Measurements from ENCODE around the gene VPS52.

Gene VPS52

GRCh38 chr6:33276864-33277662, 5.4 kb upstream of the VPS52 start, which contains the start of gene B3GALT4:
TSS of gene B3GALT4 (plus strand) at chr6:33277123. CDS start at chr6:33277420, 297 bp downstream.
- Histone ChIP-seq H3K4me1 (ENCODE audit: control insufficient read depth, insufficient read depth, low read length) (peaks cover 31% of the 10 kb centered on the region), H3K9me3 (ENCODE audit: control insufficient read depth, insufficient read depth, low read depth, low read length) (no peaks in the 10 kb centered on the region), H3K4me3 (ENCODE audit: low read depth, low read length) (peak within 1 kb of the TSS; percentile 56), H3K36me3 (ENCODE audit: control insufficient read depth in 2 of 2, insufficient read depth in 1 of 2, low read length in 2 of 2) (peaks cover 23 to 87% of the 10 kb centered on the region in 2 experiments), H3K27ac (ENCODE audit: extremely low read depth, low read depth, low read length) (peak within 1 kb of the TSS; percentile 79)
- ChIA-PET CTCF (interaction anchor here (0.6 to 2.5 kb wide), 26 partner anchors 8 to 355 kb away, joined by 3 to 22 read pairs (median 4); partner anchors contain the start of genes CUTA, PFDN6, WDR46 and ZBTB22), POLR2A (interaction anchor here (0.6 to 6.5 kb wide), 30 partner anchors 13 to 305 kb away, joined by 3 to 92 read pairs (median 4); partner anchors contain the start of genes BAK1, CUTA, PFDN6 and RGL2)
- TF ChIP-seq ZNF555 (tag by site-specific recombination; conservative IDR thresholded peaks at IDR 0.05), result no peak
- peak; percentile 53; the same call in 1 of the 2 replicates for TF ChIP-seq ZNF837 (tag by site-specific recombination; IDR thresholded peaks at IDR 0.05)
- peak; percentile 74 for TF ChIP-seq ZNF223 (tag by site-specific recombination; IDR thresholded peaks at IDR 0.05)
- TF ChIP-seq ZNF629 (tag by site-specific recombination; IDR thresholded peaks at IDR 0.05), result peak; percentile 68
- TF ChIP-seq ZNF341 (tag by site-specific recombination; IDR thresholded peaks at IDR 0.05; ENCODE audit: low read depth), result peak; percentile 97
- peak; percentile 33; the same call in 1 of the 2 replicates for TF ChIP-seq ZNF513 (tag by site-specific recombination; IDR thresholded peaks at IDR 0.05)
- TF ChIP-seq ZSCAN18 (tag by site-specific recombination; IDR thresholded peaks at IDR 0.05), result no peak
- TF ChIP-seq, protein P1, sequence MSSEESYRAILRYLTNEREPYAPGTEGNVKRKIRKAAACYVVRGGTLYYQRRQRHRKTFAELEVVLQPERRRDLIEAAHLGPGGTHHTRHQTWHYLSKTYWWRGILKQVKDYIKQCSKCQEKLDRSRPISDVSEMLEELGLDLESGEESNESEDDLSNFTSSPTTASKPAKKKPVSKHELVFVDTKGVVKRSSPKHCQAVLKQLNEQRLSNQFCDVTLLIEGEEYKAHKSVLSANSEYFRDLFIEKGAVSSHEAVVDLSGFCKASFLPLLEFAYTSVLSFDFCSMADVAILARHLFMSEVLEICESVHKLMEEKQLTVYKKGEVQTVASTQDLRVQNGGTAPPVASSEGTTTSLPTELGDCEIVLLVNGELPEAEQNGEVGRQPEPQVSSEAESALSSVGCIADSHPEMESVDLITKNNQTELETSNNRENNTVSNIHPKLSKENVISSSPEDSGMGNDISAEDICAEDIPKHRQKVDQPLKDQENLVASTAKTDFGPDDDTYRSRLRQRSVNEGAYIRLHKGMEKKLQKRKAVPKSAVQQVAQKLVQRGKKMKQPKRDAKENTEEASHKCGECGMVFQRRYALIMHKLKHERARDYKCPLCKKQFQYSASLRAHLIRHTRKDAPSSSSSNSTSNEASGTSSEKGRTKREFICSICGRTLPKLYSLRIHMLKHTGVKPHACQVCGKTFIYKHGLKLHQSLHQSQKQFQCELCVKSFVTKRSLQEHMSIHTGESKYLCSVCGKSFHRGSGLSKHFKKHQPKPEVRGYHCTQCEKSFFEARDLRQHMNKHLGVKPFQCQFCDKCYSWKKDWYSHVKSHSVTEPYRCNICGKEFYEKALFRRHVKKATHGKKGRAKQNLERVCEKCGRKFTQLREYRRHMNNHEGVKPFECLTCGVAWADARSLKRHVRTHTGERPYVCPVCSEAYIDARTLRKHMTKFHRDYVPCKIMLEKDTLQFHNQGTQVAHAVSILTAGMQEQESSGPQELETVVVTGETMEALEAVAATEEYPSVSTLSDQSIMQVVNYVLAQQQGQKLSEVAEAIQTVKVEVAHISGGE (tag by site-specific recombination; conservative IDR thresholded peaks at IDR 0.05; ENCODE audit: low read depth), result peak; percentile 87
- peak; percentile 41 for TF ChIP-seq ZNF335 (tag by site-specific recombination; conservative IDR thresholded peaks at IDR 0.05)
- peak; percentile 89; the same call in 1 of the 2 replicates for TF ChIP-seq GLIS2 (tag by site-specific recombination; IDR thresholded peaks at IDR 0.05)
- TF ChIP-seq ZXDB (tag by site-specific recombination; IDR thresholded peaks at IDR 0.05), result peak; percentile 64
- TF ChIP-seq ZNF133 (tag by site-specific recombination; IDR thresholded peaks at IDR 0.05), result no peak
- TF ChIP-seq, protein P2, sequence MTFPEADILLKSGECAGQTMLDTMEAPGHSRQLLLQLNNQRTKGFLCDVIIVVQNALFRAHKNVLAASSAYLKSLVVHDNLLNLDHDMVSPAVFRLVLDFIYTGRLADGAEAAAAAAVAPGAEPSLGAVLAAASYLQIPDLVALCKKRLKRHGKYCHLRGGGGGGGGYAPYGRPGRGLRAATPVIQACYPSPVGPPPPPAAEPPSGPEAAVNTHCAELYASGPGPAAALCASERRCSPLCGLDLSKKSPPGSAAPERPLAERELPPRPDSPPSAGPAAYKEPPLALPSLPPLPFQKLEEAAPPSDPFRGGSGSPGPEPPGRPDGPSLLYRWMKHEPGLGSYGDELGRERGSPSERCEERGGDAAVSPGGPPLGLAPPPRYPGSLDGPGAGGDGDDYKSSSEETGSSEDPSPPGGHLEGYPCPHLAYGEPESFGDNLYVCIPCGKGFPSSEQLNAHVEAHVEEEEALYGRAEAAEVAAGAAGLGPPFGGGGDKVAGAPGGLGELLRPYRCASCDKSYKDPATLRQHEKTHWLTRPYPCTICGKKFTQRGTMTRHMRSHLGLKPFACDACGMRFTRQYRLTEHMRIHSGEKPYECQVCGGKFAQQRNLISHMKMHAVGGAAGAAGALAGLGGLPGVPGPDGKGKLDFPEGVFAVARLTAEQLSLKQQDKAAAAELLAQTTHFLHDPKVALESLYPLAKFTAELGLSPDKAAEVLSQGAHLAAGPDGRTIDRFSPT (tag by site-specific recombination; IDR thresholded peaks at IDR 0.05), result no peak
- no peak for TF ChIP-seq ZFP3 (tag by site-specific recombination; IDR thresholded peaks at IDR 0.05; ENCODE audit: low read depth)
- peak; percentile 59 for TF ChIP-seq BCL11A (tag by site-specific recombination; IDR thresholded peaks at IDR 0.05; ENCODE audit: low read depth)
- TF ChIP-seq, protein P3, sequence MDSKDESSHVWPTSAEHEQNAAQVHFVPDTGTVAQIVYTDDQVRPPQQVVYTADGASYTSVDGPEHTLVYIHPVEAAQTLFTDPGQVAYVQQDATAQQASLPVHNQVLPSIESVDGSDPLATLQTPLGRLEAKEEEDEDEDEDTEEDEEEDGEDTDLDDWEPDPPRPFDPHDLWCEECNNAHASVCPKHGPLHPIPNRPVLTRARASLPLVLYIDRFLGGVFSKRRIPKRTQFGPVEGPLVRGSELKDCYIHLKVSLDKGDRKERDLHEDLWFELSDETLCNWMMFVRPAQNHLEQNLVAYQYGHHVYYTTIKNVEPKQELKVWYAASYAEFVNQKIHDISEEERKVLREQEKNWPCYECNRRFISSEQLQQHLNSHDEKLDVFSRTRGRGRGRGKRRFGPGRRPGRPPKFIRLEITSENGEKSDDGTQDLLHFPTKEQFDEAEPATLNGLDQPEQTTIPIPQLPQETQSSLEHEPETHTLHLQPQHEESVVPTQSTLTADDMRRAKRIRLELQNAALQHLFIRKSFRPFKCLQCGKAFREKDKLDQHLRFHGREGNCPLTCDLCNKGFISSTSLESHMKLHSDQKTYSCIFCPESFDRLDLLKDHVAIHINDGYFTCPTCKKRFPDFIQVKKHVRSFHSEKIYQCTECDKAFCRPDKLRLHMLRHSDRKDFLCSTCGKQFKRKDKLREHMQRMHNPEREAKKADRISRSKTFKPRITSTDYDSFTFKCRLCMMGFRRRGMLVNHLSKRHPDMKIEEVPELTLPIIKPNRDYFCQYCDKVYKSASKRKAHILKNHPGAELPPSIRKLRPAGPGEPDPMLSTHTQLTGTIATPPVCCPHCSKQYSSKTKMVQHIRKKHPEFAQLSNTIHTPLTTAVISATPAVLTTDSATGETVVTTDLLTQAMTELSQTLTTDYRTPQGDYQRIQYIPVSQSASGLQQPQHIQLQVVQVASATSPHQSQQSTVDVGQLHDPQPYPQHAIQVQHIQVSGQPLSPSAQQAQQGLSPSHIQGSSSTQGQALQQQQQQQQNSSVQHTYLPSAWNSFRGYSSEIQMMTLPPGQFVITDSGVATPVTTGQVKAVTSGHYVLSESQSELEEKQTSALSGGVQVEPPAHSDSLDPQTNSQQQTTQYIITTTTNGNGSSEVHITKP (tag by site-specific recombination; IDR thresholded peaks at IDR 0.05), result peak; percentile 75
- TF ChIP-seq KLF7 (tag by site-specific recombination; IDR thresholded peaks at IDR 0.05; ENCODE audit: borderline replicate concordance), result peak; percentile 77
- peak; percentile 71 for TF ChIP-seq WT1 (tag by site-specific recombination; IDR thresholded peaks at IDR 0.05)
- TF ChIP-seq, protein P4, sequence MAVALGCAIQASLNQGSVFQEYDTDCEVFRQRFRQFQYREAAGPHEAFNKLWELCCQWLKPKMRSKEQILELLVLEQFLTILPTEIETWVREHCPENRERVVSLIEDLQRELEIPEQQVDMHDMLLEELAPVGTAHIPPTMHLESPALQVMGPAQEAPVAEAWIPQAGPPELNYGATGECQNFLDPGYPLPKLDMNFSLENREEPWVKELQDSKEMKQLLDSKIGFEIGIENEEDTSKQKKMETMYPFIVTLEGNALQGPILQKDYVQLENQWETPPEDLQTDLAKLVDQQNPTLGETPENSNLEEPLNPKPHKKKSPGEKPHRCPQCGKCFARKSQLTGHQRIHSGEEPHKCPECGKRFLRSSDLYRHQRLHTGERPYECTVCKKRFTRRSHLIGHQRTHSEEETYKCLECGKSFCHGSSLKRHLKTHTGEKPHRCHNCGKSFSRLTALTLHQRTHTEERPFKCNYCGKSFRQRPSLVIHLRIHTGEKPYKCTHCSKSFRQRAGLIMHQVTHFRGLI (tag by site-specific recombination; IDR thresholded peaks at IDR 0.05), result peak; percentile 34; the same call in 1 of the 2 replicates
- 0 out of 2 replicates have a peak, but pooled peaks have one; percentile 13 for TF ChIP-seq ZNF18 (tag by site-specific recombination; IDR thresholded peaks at IDR 0.05)
